Measurements from ENCODE around the gene PCK1.

GRCh38 chr20:57559658-57560553 lies 1.0 kb upstream of the PCK1 start:
- no peak for TF ChIP-seq CTCF (IDR thresholded peaks at IDR 0.05)
- no peak for TF ChIP-seq POLR2A (IDR thresholded peaks at IDR 0.05)

All from tibial nerve (tissue), 3 donors.